ENCODE data around the gene SIRT3.

Gene SIRT3

GRCh38 chr11:235997-236773 lies at the start of gene SIRT3:
SIRT3 (minus strand) TSS chr11:236342; CDS start chr11:236328, 14 bp downstream.
- peak in 54 of 58 donors; percentile 42 to 89 (median 72) for DNase-seq

GRCh38 chr11:285894-286220 lies 49.7 kb upstream of the SIRT3 start:
- no peak for DNase-seq

GRCh38 chr11:285021-285893 lies 49.1 kb upstream of the SIRT3 start:
- no peak for DNase-seq

- DNase-seq, result no peak
Observed at GRCh38 chr11:284105-285020, 48.2 kb upstream of the SIRT3 start.

GRCh38 chr11:283405-284104 lies 47.4 kb upstream of the SIRT3 start:
- no peak for DNase-seq

GRCh38 chr11:282630-283360 lies 46.7 kb upstream of the SIRT3 start:
- DNase-seq, result no peak

- no peak for DNase-seq
Observed at GRCh38 chr11:282171-282570, 46.0 kb upstream of the SIRT3 start.

GRCh38 chr11:281486-282161 lies 45.5 kb upstream of the SIRT3 start:
- DNase-seq, result no peak

GRCh38 chr11:280706-281485 lies 44.8 kb upstream of the SIRT3 start:
- no peak for DNase-seq

GRCh38 chr11:279966-280705 lies 44.0 kb upstream of the SIRT3 start:
- no peak for DNase-seq

- no peak for DNase-seq
Observed at GRCh38 chr11:279040-279965, 43.2 kb upstream of the SIRT3 start.

GRCh38 chr11:278001-278951 lies 42.1 kb upstream of the SIRT3 start, which contains the start of gene NLRP6:
NLRP6 (plus strand) TSS chr11:278407; CDS start chr11:278570, 163 bp downstream.
- no peak for DNase-seq

- DNase-seq, result no peak
Observed at GRCh38 chr11:276219-276618, 40.1 kb upstream of the SIRT3 start.

GRCh38 chr11:272931-273198 lies 36.7 kb upstream of the SIRT3 start:
- no peak for DNase-seq

GRCh38 chr11:272195-272930 lies 36.2 kb upstream of the SIRT3 start:
- no peak for DNase-seq
